Esophagus muscularis mucosa (tissue), 4 donors: ENCODE results near the gene MYH10. TPM values are rescaled to one million over a fixed set of nuclear protein-coding genes. Genes with fewer than 3 reads are reported as not detected.

Experiments
- DNase-seq: peaks from one replicate; pipeline ENCODE4 v3.0.0-alpha.2; 2017; ENCODE audit errors: extremely low spot score
- H3K27ac ChIP-seq, 4 donors: fragments of 200-600 bp; sonication (generic); replicated peaks in 1 of 4; 1 replicate in 3 of 4; 2 replicates in 1 of 4; pipeline ENCODE4 v1.5.1; 2016 to 2019; ENCODE audit warnings: mild to moderate bottlenecking in 1 of 4
- H3K27me3 ChIP-seq, 4 donors: fragments of 200-600 bp; sonication (generic); one replicate each; pipeline versions ENCODE4 v1.5.1 to v1.6.0; 2016 to 2019
- H3K36me3 ChIP-seq, 4 donors: fragments of 200-600 bp; sonication (generic); one replicate each; pipeline ENCODE4 v1.5.1; 2016 to 2019
- H3K4me1 ChIP-seq, 4 donors: fragments of 200-600 bp; sonication (generic); one replicate each; pipeline ENCODE4 v1.5.1; 2016 to 2019
- H3K4me3 ChIP-seq, 4 donors: fragments of 200-600 bp; sonication (generic); 1 replicate in 2 of 4; 2 replicates in 2 of 4; pipeline ENCODE4 v1.5.1; 2016 to 2019; ENCODE audit warnings: mild to moderate bottlenecking in 4 of 4, moderate library complexity in 1 of 4
- H3K9me3 ChIP-seq, 4 donors: fragments of 200-600 bp; sonication (generic); 1 replicate in 3 of 4; 2 replicates in 1 of 4; pipeline ENCODE4 v1.5.1; 2016 to 2019
- CTCF ChIP-seq, 3 experiments: fragments of 200-600 bp in 2 of 3; fragments of 450-650 bp in 1 of 3; sonication (generic) in 2 of 3; IDR thresholded peaks; one replicate each; pipeline ENCODE4 v1.5.1; 2017 to 2019; ENCODE audit warnings: antibody characterized with exemption in 3 of 3, mild to moderate bottlenecking in 2 of 3, moderate library complexity in 1 of 3
- EP300 ChIP-seq: sonication (generic); formaldehyde crosslinking; IDR thresholded peaks from one replicate; pipeline ENCODE4 v1.6.1; 2017; ENCODE audit warnings: antibody characterized with exemption
- POLR2A ChIP-seq: fragments of 450-650 bp; IDR thresholded peaks from one replicate; pipeline ENCODE4 v1.6.1; 2017; ENCODE audit warnings: antibody characterized with exemption, moderate library complexity, mild to moderate bottlenecking, low read depth
- POLR2AphosphoS5 ChIP-seq, 2 donors: sonication (generic); formaldehyde crosslinking; IDR thresholded peaks; one replicate each; pipeline ENCODE4 v1.6.1; 2017; ENCODE audit warnings: antibody characterized with exemption in 2 of 2
- WGBS: methylation state at CpG from one replicate; pipeline ENCODE4 v1.1.5; 2018; 5-methylcytosine and 5-hydroxymethylcytosine counted together
- intact Hi-C: fragments of 100-400 bp; cut with DNase I; formaldehyde crosslinking; loops from one replicate; pipeline ENCODE4 v1.15.1; 2023
- total RNA-seq, 4 donors: library from RNA; depleted of rRNA; stranded (reverse); fragments of >200 nt; gene quantifications; one replicate each; pipeline versions ENCODE4 v1.1.0 to v1.2.1, GENCODE V29; 2016

The MYH10 gene
- total RNA-seq, 4 donors from 2014 or later: 18.9 to 42.0 (median 29.3) TPM

DNA sequence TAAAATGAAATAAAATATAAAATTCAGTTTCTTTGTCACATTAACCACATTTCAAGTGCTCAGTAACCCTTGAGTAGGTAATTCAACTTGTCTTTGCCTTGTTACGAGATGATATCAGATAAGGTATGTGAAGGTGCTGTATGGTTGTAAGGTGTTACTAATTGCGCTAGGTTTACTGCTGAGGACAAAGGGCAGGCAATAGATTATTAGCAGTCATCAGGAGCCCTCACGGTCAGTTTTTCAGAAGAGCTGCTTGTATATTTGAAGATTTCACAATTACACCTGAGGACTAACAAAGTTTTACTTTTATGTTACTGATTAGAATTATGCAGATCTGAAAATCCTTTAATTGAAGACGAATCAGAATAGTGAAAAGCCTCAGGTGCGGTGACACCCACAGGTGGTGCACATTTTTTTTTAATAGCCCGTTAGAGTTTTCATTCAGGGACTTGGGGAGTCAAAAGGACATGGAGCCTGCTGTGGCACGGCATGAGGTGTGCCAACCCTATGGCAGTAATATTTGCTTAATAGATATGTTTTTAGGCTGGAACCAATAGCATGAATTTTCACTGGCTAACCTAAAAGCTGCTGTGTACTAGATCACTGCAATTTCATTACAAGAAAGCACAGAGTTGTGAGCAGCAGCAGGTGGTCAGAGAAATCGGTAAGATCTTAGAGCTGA lies 178.5 kb downstream of the MYH10 start:
- Histone ChIP-seq H3K9me3 (no peaks in the 10 kb centered on the region), H3K36me3 (peaks cover 55 to 96% (median 82%) of the 10 kb centered on the region in 4 donors), H3K4me1 (peaks cover 0 to 9% (median 4%) of the 10 kb centered on the region in 4 donors), H3K27ac (no peak overlapping the region), H3K27me3 (no peaks in the 10 kb centered on the region), H3K4me3 (no peak overlapping the region)
- intact Hi-C loops: no loop called here
- 83% methylated on average over 8 of the region's 8 CpGs for WGBS
- no peak for DNase-seq
- TF ChIP-seq EP300: no peak
- no peak for TF ChIP-seq POLR2AphosphoS5 (IDR thresholded peaks at IDR 0.05)
- TF ChIP-seq POLR2A: no peak
- no peak for TF ChIP-seq CTCF (IDR thresholded peaks at IDR 0.05)

GRCh38 chr17:8448310-8448709 lies 182.2 kb downstream of the MYH10 start:
- no peak for DNase-seq
- Histone ChIP-seq H3K4me1 (peaks cover 8 to 28% (median 14%) of the 10 kb centered on the region in 4 donors), H3K36me3 (peaks cover 45 to 93% (median 70%) of the 10 kb centered on the region in 4 donors), H3K9me3 (no peaks in the 10 kb centered on the region), H3K4me3 (no peak overlapping the region), H3K27me3 (no peaks in the 10 kb centered on the region), H3K27ac (no peak overlapping the region)
- WGBS: 72% methylated on average over 3 of the region's 3 CpGs
- TF ChIP-seq POLR2A (no peak), POLR2AphosphoS5 (IDR thresholded peaks at IDR 0.05) (no peak), CTCF (IDR thresholded peaks at IDR 0.05) (no peak), EP300 (no peak)
- intact Hi-C loops: no loop called here

DNA sequence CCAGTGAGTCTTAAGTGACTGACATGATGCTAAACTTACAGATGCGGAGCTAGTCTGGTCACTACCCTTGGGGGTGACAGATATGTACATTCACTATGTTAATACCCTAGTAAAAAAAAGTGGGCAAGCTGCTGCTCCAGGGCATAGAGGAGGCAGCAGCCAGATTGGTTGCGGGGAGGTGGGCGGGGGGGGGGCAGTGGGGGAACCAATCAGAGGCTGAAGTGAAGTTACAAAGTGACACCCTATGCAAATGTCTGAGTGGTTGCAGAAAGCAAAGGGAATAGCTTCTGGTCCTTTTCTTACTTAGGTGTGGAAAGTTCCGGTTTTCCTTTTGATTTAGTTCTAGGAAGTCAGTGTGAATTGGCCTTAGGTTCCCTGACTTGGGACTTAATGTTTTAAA lies 182.7 kb downstream of the MYH10 start:
- intact Hi-C loops: no loop called here
- TF ChIP-seq EP300: no peak
- no peak for TF ChIP-seq POLR2A
- TF ChIP-seq POLR2AphosphoS5 (IDR thresholded peaks at IDR 0.05): no peak
- TF ChIP-seq CTCF (IDR thresholded peaks at IDR 0.05): no peak
- WGBS: 83% methylated on average over 4 of the region's 4 CpGs
- no peaks in the 10 kb centered on the region for H3K27me3 ChIP-seq
- DNase-seq: no peak
- no peak overlapping the region for H3K27ac ChIP-seq
- peaks cover 12 to 30% (median 19%) of the 10 kb centered on the region in 4 donors for H3K4me1 ChIP-seq
- no peak overlapping the region for H3K4me3 ChIP-seq
- H3K9me3 ChIP-seq: no peaks in the 10 kb centered on the region
- peaks cover 45 to 88% (median 65%) of the 10 kb centered on the region in 4 donors for H3K36me3 ChIP-seq

DNA sequence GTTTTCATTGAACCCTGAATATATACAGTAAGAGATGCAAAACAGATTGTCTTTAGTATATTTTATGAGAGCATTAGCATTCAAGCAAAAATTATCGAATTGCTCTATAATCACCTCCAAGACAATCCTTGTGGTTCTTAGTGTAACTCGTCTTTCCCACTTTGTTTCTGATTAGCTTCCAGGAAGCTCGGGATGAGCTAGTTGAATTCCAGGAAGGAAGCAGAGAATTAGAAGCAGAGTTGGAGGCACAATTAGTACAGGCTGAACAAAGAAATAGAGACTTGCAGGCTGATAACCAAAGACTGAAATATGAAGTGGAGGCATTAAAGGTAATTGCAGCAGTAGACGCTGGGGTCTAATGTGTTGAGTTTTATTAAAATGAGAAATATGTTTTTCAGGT lies 185.0 kb downstream of the MYH10 start:
- Histone ChIP-seq H3K9me3 (no peaks in the 10 kb centered on the region), H3K27me3 (no peaks in the 10 kb centered on the region), H3K4me3 (no peak overlapping the region), H3K4me1 (peaks cover 31 to 42% (median 37%) of the 10 kb centered on the region in 4 donors), H3K36me3 (peaks cover 26 to 65% (median 45%) of the 10 kb centered on the region in 4 donors), H3K27ac (no peak overlapping the region)
- WGBS: 79% methylated on average over 4 of the region's 4 CpGs
- DNase-seq: no peak
- intact Hi-C loops: no loop called here
- TF ChIP-seq POLR2A (no peak), EP300 (no peak), CTCF (IDR thresholded peaks at IDR 0.05) (no peak), POLR2AphosphoS5 (IDR thresholded peaks at IDR 0.05) (no peak)
